PC-9 (cell line): ENCODE results near the gene RIMBP2. TPM values are rescaled to one million over a fixed set of nuclear protein-coding genes. Genes with fewer than 3 reads are reported as not detected.

Source experiments
- BruUV-seq: library from RNA; stranded (reverse); fragments of 400-500 nt; replicated peaks from 2 replicates; lab custom pipeline; 2021; lab: Mats Ljungman, UMichigan
- CTCF ChIA-PET: fragments of 300-600 bp; sonication (Branson Sonifier 250); formaldehyde crosslinking; loops from one replicate; lab custom pipeline; 2022; ENCODE audit warnings: antibody characterized with exemption; lab: Charles Lee
- POLR2A ChIA-PET: fragments of 300-600 bp; sonication (Branson Sonifier 250); formaldehyde crosslinking; loops from one replicate; lab custom pipeline; 2022; ENCODE audit warnings: antibody characterized with exemption; ENCODE audit not compliant: unreplicated experiment; lab: Charles Lee
- DNase-seq, 2 experiments: peaks; one replicate each; pipeline versions ENCODE4 v3.0.0 to v3.0.0-alpha.2; 2015 to 2022; ENCODE audit warnings: mixed read lengths in 1 of 2
- H2AFZ ChIP-seq: fragments of 200-600 bp; sonication (generic); 2 replicates; pipeline ENCODE4 v1.8.1; 2017; ENCODE audit warnings: antibody characterized with exemption
- H3F3A ChIP-seq: fragments of 200-600 bp; sonication (generic); 2 replicates; pipeline ENCODE4 v1.8.1; 2017; ENCODE audit warnings: antibody characterized with exemption, mild to moderate bottlenecking, low read depth; ENCODE audit not compliant: insufficient read depth
- H3K27ac ChIP-seq: fragments of 200-600 bp; sonication (generic); 2 replicates; pipeline ENCODE4 v1.6.1; 2016; ENCODE audit warnings: mixed run types
- H3K27me3 ChIP-seq: fragments of 200-600 bp; sonication (generic); 2 replicates; pipeline ENCODE4 v1.6.1; 2016; ENCODE audit warnings: low read depth, mixed run types; ENCODE audit not compliant: insufficient read depth
- H3K36me3 ChIP-seq: fragments of 200-600 bp; sonication (generic); 2 replicates; pipeline ENCODE4 v1.6.1; 2016; ENCODE audit warnings: low read depth, mixed run types
- H3K4me1 ChIP-seq: fragments of 200-600 bp; sonication (generic); replicated peaks from 2 replicates; pipeline ENCODE4 v1.6.1; 2016; ENCODE audit warnings: mixed run types; ENCODE audit not compliant: insufficient read depth
- H3K4me2 ChIP-seq: fragments of 200-600 bp; sonication (generic); 2 replicates; pipeline ENCODE4 v1.6.1; 2017; ENCODE audit warnings: mixed run types
- H3K4me3 ChIP-seq: fragments of 200-600 bp; sonication (generic); 2 replicates; pipeline ENCODE4 v1.6.1; 2016; ENCODE audit warnings: mixed run types
- H3K79me2 ChIP-seq: fragments of 200-600 bp; sonication (generic); 2 replicates; pipeline ENCODE4 v1.6.1; 2017; ENCODE audit warnings: low read depth, mixed run types
- H3K9me2 ChIP-seq: fragments of 200-600 bp; sonication (generic); 2 replicates; pipeline ENCODE4 v1.8.1; 2017; ENCODE audit warnings: mild to moderate bottlenecking; ENCODE audit not compliant: insufficient read depth
- H3K9me3 ChIP-seq: fragments of 200-600 bp; sonication (generic); 2 replicates; pipeline ENCODE4 v1.8.1; 2016; ENCODE audit warnings: low read depth; ENCODE audit not compliant: insufficient read depth
- H4K20me1 ChIP-seq: fragments of 200-600 bp; sonication (generic); 2 replicates; pipeline ENCODE4 v1.8.1; 2017; ENCODE audit not compliant: insufficient read depth
- EZH2 ChIP-seq: fragments of 200-600 bp; sonication (generic); IDR thresholded peaks from 2 replicates; pipeline ENCODE4 v1.8.0; 2017; ENCODE audit warnings: antibody characterized with exemption, low read depth
- intact Hi-C: fragments of 100-400 bp; cut with micrococcal nuclease; formaldehyde crosslinking; loops from one replicate; pipeline ENCODE4 v1.10.0; 2022; ENCODE audit not compliant: unreplicated experiment
- total RNA-seq: library from RNA; stranded (reverse); gene quantifications from 2 replicates; pipeline ENCODE4 v1.2.3, GENCODE V29; 2021
- TF ChIP-seq, protein P1 (sequence below): fragments of 200-600 bp; sonication (generic); conservative IDR thresholded peaks from 2 replicates; pipeline ENCODE4 v1.6.1; 2017; ENCODE audit warnings: mixed run types, antibody characterized with exemption, mild to moderate bottlenecking, moderate library complexity

The RIMBP2 gene
- total RNA-seq, 1 experiment from 2014 or later, result not detected

DNA sequence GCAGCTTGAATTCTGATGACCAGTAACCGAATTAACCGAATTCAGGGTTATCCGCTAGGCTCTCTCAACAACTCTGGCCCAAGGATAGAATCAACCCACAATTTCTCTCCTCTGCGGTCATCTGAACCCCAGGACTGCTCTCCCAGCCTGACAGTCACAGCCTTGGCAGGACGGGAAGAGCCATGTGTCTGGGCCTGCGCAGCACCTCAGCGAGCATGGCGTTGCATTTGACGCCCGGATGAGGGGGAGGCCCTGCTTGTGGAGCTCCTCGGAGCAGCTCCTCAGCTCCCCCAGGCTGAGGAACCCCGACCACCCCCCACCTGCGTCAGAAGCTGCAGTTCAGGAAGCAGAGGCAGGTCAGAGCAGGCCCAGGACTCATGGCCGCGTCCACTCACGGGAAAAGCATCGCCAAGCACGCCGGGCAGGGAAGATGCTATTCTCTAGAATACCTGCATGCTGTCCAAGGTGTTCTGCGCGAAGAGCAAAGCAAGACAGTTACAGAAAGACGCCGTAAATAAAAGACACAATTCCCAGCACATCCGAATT, 247.3 kb downstream of the RIMBP2 start:
- intact Hi-C loops, result no loop called here
- BruUV-seq, result no TSS peak
- no peaks in the 10 kb centered on the region for H3K4me1 ChIP-seq
- DNase-seq, result no peak
- ChIA-PET POLR2A (no interaction called here), CTCF (no interaction called here)
- H3K9me3 ChIP-seq, result no peaks in the 10 kb centered on the region
- no peaks in the 10 kb centered on the region for H3K79me2 ChIP-seq
- no peaks in the 10 kb centered on the region for H4K20me1 ChIP-seq
- H3F3A ChIP-seq, result no peaks in the 10 kb centered on the region
- H3K27me3 ChIP-seq, result peaks cover 54% of the 10 kb centered on the region
- no peaks in the 10 kb centered on the region for H3K36me3 ChIP-seq
- no peak for TF ChIP-seq EZH2
- TF ChIP-seq, protein P1, sequence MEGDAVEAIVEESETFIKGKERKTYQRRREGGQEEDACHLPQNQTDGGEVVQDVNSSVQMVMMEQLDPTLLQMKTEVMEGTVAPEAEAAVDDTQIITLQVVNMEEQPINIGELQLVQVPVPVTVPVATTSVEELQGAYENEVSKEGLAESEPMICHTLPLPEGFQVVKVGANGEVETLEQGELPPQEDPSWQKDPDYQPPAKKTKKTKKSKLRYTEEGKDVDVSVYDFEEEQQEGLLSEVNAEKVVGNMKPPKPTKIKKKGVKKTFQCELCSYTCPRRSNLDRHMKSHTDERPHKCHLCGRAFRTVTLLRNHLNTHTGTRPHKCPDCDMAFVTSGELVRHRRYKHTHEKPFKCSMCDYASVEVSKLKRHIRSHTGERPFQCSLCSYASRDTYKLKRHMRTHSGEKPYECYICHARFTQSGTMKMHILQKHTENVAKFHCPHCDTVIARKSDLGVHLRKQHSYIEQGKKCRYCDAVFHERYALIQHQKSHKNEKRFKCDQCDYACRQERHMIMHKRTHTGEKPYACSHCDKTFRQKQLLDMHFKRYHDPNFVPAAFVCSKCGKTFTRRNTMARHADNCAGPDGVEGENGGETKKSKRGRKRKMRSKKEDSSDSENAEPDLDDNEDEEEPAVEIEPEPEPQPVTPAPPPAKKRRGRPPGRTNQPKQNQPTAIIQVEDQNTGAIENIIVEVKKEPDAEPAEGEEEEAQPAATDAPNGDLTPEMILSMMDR, result no peak
- no peak overlapping the region for H3K4me3 ChIP-seq
- no peak overlapping the region for H3K27ac ChIP-seq
- no peaks in the 10 kb centered on the region for H3K9me2 ChIP-seq
- no peak overlapping the region for H3K4me2 ChIP-seq
- no peak overlapping the region for H2AFZ ChIP-seq

DNA sequence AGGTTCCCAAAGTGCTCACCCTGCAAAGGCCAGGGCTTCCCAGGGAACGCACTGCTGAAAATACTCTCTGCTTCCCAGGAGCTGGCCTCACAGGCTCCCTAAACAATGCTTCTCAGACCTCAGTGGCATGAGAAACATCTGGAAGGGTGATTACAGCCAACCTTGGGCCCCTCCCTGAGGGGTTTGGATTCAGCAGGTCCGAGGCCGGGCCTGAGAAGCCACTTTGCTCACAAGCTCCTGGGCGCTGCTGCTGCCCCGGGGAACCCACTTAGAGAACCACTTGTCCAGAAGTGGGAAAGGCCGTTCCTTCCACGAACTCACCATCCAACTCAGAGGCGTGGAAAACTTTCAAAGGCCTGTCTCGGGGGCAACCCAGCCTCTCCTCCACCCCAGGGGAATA, 247.9 kb downstream of the RIMBP2 start:
- ChIA-PET CTCF (no interaction called here), POLR2A (no interaction called here)
- Histone ChIP-seq H3K9me3 (no peaks in the 10 kb centered on the region), H3K4me1 (no peaks in the 10 kb centered on the region), H3K27me3 (peaks cover 50% of the 10 kb centered on the region), H2AFZ (no peak overlapping the region), H3K79me2 (no peaks in the 10 kb centered on the region), H3F3A (no peaks in the 10 kb centered on the region), H3K27ac (no peak overlapping the region), H3K4me2 (no peak overlapping the region), H3K9me2 (no peaks in the 10 kb centered on the region), H3K4me3 (no peak overlapping the region), H4K20me1 (no peaks in the 10 kb centered on the region), H3K36me3 (no peaks in the 10 kb centered on the region)
- intact Hi-C loops, result no loop called here
- no TSS peak for BruUV-seq
- no peak for DNase-seq
- TF ChIP-seq EZH2, result no peak
- TF ChIP-seq, protein P1, result no peak

DNA sequence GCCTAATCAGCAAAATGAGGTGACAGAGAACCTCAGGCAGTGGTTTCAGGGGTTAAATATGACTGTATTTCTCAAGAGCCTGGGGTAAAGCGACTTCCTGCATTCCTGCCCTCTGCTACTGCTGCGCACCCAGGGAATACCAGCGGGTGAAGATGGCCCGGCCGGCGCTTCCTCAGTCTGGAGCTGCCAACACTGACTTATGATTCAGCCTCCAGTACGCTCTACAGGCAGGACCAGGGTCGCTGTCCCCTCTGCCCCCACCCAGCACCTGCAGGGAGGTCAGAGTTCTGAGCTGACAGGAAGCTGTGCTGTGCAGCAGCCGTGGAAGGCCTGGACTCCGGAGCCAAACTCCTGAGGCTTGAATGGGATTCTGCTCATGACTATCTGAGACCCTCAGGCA, 250.5 kb downstream of the RIMBP2 start:
- Histone ChIP-seq H3K4me3 (no peak overlapping the region), H3F3A (no peaks in the 10 kb centered on the region), H3K9me2 (no peaks in the 10 kb centered on the region), H3K4me1 (no peaks in the 10 kb centered on the region), H3K4me2 (no peak overlapping the region), H3K36me3 (no peaks in the 10 kb centered on the region), H3K79me2 (no peaks in the 10 kb centered on the region), H3K27me3 (peaks cover 50% of the 10 kb centered on the region), H2AFZ (no peak overlapping the region), H4K20me1 (no peaks in the 10 kb centered on the region), H3K27ac (no peak overlapping the region), H3K9me3 (no peaks in the 10 kb centered on the region)
- ChIA-PET CTCF (no interaction called here), POLR2A (no interaction called here)
- intact Hi-C loops, result no loop called here
- no peak for DNase-seq
- no TSS peak for BruUV-seq
- TF ChIP-seq, protein P1, result no peak
- no peak for TF ChIP-seq EZH2
